DND-41 (cell line): ENCODE results near the gene BMF.
A peak's percentile ranks its signal among the peaks of the same experiment; 100 is the strongest.

Experiments
- EZH2 ChIP-seq: IDR thresholded peaks from 3 replicates; pipeline ENCODE4 v1.6.1; 2012; ENCODE audit warnings: borderline replicate concordance, low read depth, mild to moderate bottlenecking, moderate library complexity, low read length, inconsistent platforms; ENCODE audit not compliant: severe bottlenecking
- TF ChIP-seq, protein P1 (sequence below): IDR thresholded peaks from 2 replicates; pipeline ENCODE4 v1.5.1; 2012; ENCODE audit warnings: borderline replicate concordance, low read length, moderate library complexity, mild to moderate bottlenecking; ENCODE audit not compliant: poor library complexity, severe bottlenecking; ENCODE audit errors: extremely low read depth

DNA sequence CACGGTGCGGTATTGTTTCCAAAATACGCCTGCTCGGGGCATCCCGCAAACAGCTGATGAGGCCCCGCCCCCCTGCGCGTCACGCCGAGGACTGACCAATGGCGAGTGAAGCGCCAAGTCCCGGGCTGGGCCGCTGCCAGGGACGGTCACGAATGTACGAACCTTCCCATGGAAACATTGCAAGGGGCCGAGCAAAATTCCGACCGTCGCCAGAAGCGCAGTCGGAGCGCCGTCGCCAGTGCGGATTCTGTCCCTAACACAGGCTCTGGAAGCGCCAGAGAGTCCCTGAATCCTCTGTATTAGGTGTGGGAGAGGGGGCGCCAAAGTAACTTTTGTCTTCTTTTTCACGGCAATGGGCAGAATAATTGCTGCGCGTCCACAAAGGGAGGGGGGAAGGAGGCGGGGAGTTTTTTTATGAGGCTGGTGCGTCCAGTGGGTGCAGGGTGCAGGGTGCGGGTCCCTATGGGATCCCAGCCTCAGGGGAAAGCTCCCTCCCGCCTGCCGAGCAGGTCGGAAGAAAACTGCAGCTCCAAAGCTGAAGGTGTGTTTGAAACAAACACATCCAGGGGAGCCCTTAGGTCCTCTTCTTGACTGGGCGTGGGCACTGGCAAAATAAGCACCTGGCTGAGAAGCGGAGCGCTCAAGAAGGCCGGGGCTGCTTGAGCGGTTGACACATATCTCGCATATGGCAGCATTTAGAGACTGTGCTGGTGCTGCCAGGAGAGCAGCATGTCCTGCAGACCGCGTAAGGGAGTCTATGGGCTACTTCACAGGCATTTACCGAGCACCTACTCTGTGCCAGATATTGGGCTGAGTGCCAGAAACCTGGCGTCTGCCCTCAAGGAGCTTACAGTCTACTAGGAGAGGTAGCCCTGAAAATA lies at the start of gene BMF:
- TF ChIP-seq, protein P1, sequence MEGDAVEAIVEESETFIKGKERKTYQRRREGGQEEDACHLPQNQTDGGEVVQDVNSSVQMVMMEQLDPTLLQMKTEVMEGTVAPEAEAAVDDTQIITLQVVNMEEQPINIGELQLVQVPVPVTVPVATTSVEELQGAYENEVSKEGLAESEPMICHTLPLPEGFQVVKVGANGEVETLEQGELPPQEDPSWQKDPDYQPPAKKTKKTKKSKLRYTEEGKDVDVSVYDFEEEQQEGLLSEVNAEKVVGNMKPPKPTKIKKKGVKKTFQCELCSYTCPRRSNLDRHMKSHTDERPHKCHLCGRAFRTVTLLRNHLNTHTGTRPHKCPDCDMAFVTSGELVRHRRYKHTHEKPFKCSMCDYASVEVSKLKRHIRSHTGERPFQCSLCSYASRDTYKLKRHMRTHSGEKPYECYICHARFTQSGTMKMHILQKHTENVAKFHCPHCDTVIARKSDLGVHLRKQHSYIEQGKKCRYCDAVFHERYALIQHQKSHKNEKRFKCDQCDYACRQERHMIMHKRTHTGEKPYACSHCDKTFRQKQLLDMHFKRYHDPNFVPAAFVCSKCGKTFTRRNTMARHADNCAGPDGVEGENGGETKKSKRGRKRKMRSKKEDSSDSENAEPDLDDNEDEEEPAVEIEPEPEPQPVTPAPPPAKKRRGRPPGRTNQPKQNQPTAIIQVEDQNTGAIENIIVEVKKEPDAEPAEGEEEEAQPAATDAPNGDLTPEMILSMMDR = peak; percentile 49
- TF ChIP-seq EZH2 = no peak
